Activated CD4-positive, alpha-beta T cell treated with anti-CD3 and anti-CD28 coated beads, Interleukin-2, amount 50 U/mL, for 1 hour (primary cell): ENCODE data around the gene C13orf46.
"Not testable (repeated sequence)": the region's sequence is repeated elsewhere in the genome, so short reads cannot be mapped to it uniquely, and the experiment has no call there.

Experiments used
- DNase-seq: peaks from one replicate; pipeline ENCODE4 v3.0.0-alpha.2; 2020

C13orf46 gene

GRCh38 chr13:113991676-113992179, 17.9 kb upstream of the C13orf46 start:
- no peak for DNase-seq

- no peak for DNase-seq
Observed at GRCh38 chr13:113991191-113991669, 17.4 kb upstream of the C13orf46 start.

- DNase-seq, result no peak
Observed at GRCh38 chr13:113990321-113990837, 16.5 kb upstream of the C13orf46 start.

- no peak for DNase-seq
Observed at GRCh38 chr13:113989585-113990300, 15.9 kb upstream of the C13orf46 start.

GRCh38 chr13:113988859-113989258, 15.0 kb upstream of the C13orf46 start:
- DNase-seq, result not testable (repeated sequence)

- DNase-seq, result no peak
Observed at GRCh38 chr13:113982296-113982661, 8.4 kb upstream of the C13orf46 start.

- no peak for DNase-seq
Observed at GRCh38 chr13:113981611-113982295, 7.9 kb upstream of the C13orf46 start.

GRCh38 chr13:113981194-113981605, 7.3 kb upstream of the C13orf46 start:
- DNase-seq, result no peak

- DNase-seq, result no peak
Observed at GRCh38 chr13:113980489-113981064, 6.7 kb upstream of the C13orf46 start.

GRCh38 chr13:113979791-113980471, 6.1 kb upstream of the C13orf46 start:
- DNase-seq, result no peak

- DNase-seq, result no peak
Observed at GRCh38 chr13:113978741-113979481, 5.0 kb upstream of the C13orf46 start.

GRCh38 chr13:113977976-113978375, 4.1 kb upstream of the C13orf46 start:
- DNase-seq, result no peak

- DNase-seq, result no peak
Observed at GRCh38 chr13:113976711-113977684, 3.1 kb upstream of the C13orf46 start.

- DNase-seq, result no peak
Observed at GRCh38 chr13:113975416-113975815, 1.5 kb upstream of the C13orf46 start.

GRCh38 chr13:113974304-113975281, 717 bp upstream of the C13orf46 start:
- no peak for DNase-seq

- no peak for DNase-seq
Observed at GRCh38 chr13:113972451-113973217, 1.2 kb downstream of the C13orf46 start.

- DNase-seq, result no peak
Observed at GRCh38 chr13:113971471-113972231, 2.2 kb downstream of the C13orf46 start.
